ENCODE data around the gene MAGED2.
"Not testable (repeated sequence)": the region's sequence is repeated elsewhere in the genome, so short reads cannot be mapped to it uniquely, and the experiment has no call there.

MAGED2 gene

GRCh38 chrX:54807524-54808108, at the start of gene MAGED2:
Gene MAGED2 (plus strand): TSS chrX:54807745. CDS start chrX:54809332, 1,587 bp downstream.
- DNase-seq = peak; percentile 16

GRCh38 chrX:54758114-54759055, 49.2 kb upstream of the MAGED2 start:
- no peak for DNase-seq

- not testable (repeated sequence) for DNase-seq
Measured at GRCh38 chrX:54774391-54775094, 33.0 kb upstream of the MAGED2 start.

GRCh38 chrX:54776061-54776460, 31.5 kb upstream of the MAGED2 start:
- no peak for DNase-seq

- no peak for DNase-seq
Measured at GRCh38 chrX:54776987-54777672, 30.4 kb upstream of the MAGED2 start.

- no peak for DNase-seq
Measured at GRCh38 chrX:54785901-54786300, 21.6 kb upstream of the MAGED2 start.

GRCh38 chrX:54786967-54787366, 20.6 kb upstream of the MAGED2 start:
- no peak for DNase-seq

GRCh38 chrX:54788446-54788845, 19.1 kb upstream of the MAGED2 start:
- no peak for DNase-seq

- DNase-seq = not testable (repeated sequence)
Measured at GRCh38 chrX:54789405-54789804, 18.1 kb upstream of the MAGED2 start.

- no peak for DNase-seq
Measured at GRCh38 chrX:54794028-54794427, 13.5 kb upstream of the MAGED2 start.

GRCh38 chrX:54794795-54795194, 12.8 kb upstream of the MAGED2 start:
- no peak for DNase-seq

GRCh38 chrX:54798137-54798536, 9.4 kb upstream of the MAGED2 start, which contains the start of gene ITIH6:
Gene ITIH6 (minus strand): TSS chrX:54798255. CDS start chrX:54798210, 45 bp downstream.
- DNase-seq = no peak

GRCh38 chrX:54799046-54799445, 8.5 kb upstream of the MAGED2 start:
- DNase-seq = no peak

- DNase-seq = peak; percentile 79
Measured at GRCh38 chrX:54808109-54808604, 612 bp downstream of the MAGED2 start.

GRCh38 chrX:54808605-54809483, 1.3 kb downstream of the MAGED2 start:
- peak; percentile 97 for DNase-seq

GRCh38 chrX:54810532-54810931, 3.0 kb downstream of the MAGED2 start:
- no peak for DNase-seq

- no peak for DNase-seq
Measured at GRCh38 chrX:54811301-54811885, 3.8 kb downstream of the MAGED2 start.

GRCh38 chrX:54812306-54812705, 4.8 kb downstream of the MAGED2 start:
- no peak for DNase-seq

- no peak for DNase-seq
Measured at GRCh38 chrX:54817220-54817820, 9.8 kb downstream of the MAGED2 start.

- DNase-seq = no peak
Measured at GRCh38 chrX:54818221-54818620, 10.7 kb downstream of the MAGED2 start.

GRCh38 chrX:54819201-54819600, 11.7 kb downstream of the MAGED2 start:
- no peak for DNase-seq

Data from NCI-H146 (cell line).